Activated gamma-delta T cell (primary cell): ENCODE measurements around the gene PROM2.
"Not testable (repeated sequence)": the region's sequence is repeated elsewhere in the genome, so short reads cannot be mapped to it uniquely, and the experiment has no call there.

ENCODE experiments used
- DNase-seq: peaks from one replicate; lab custom pipeline; 2025; lab: John Stamatoyannopoulos, UW
- total RNA-seq, 2 donors: gene quantifications; one replicate each; lab custom pipeline; 2026; lab: John Stamatoyannopoulos, UW

Gene PROM2, protein sequence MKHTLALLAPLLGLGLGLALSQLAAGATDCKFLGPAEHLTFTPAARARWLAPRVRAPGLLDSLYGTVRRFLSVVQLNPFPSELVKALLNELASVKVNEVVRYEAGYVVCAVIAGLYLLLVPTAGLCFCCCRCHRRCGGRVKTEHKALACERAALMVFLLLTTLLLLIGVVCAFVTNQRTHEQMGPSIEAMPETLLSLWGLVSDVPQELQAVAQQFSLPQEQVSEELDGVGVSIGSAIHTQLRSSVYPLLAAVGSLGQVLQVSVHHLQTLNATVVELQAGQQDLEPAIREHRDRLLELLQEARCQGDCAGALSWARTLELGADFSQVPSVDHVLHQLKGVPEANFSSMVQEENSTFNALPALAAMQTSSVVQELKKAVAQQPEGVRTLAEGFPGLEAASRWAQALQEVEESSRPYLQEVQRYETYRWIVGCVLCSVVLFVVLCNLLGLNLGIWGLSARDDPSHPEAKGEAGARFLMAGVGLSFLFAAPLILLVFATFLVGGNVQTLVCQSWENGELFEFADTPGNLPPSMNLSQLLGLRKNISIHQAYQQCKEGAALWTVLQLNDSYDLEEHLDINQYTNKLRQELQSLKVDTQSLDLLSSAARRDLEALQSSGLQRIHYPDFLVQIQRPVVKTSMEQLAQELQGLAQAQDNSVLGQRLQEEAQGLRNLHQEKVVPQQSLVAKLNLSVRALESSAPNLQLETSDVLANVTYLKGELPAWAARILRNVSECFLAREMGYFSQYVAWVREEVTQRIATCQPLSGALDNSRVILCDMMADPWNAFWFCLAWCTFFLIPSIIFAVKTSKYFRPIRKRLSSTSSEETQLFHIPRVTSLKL
- 0.74 to 1.3 reads per million in 2 donors for total RNA-seq

DNA sequence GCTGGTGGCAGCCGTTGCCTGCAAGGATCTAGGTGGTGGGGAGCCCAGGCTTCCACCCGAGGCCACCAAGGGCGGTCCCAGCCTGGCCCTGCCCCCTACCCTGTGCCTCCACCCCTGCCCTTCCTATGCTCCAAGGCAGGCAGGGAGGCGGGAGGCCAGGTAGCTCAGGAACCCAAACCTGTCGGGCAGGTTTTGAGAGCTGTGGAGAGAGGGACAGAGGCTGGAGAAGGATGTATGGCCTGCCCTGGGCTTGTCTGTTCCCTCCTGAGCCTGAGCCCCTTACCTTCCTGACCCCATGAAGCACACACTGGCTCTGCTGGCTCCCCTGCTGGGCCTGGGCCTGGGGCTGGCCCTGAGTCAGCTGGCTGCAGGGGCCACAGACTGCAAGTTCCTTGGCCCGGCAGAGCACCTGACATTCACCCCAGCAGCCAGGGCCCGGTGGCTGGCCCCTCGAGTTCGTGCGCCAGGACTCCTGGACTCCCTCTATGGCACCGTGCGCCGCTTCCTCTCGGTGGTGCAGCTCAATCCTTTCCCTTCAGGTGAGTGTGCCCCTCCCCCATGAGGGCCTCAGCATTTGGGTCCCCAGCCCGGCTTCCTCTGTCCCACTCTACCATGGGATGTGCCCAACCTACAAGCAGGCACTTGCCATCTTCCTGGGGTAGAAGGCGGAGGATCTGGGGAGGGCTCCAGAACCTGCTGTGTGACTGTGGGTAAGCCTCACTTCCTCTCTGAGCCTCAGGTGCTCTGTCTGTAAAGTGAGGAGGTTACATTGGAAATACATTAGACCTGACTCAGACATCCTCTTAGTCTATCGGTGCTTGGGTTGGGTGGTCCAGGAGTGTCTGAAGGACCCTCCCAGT, at the start of gene PROM2:
Gene PROM2 (plus strand): TSS at position 159 of the 860 bp plus-strand sequence. CDS start 137 bp downstream, at position 296.
- no peak for DNase-seq

DNA sequence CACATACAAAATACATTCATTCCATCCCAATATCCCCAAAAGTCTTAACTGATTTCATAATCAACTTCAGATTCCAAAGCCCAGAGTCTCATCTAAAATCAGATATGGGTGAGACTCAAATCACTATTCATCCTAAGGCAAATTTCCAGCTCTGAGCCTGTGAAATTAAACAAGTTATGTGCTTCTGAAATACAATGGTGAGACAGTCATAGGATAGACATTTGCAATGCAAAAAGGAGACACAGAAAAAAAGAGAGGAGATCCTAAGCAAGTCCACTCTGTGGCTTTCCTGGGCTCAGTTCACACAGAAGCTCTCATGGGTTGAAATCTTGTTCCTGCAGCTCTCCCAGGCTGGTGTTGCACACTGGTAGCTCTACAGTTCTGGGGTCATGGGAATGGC, 48.6 kb upstream of the PROM2 start:
- no peak for DNase-seq

DNA sequence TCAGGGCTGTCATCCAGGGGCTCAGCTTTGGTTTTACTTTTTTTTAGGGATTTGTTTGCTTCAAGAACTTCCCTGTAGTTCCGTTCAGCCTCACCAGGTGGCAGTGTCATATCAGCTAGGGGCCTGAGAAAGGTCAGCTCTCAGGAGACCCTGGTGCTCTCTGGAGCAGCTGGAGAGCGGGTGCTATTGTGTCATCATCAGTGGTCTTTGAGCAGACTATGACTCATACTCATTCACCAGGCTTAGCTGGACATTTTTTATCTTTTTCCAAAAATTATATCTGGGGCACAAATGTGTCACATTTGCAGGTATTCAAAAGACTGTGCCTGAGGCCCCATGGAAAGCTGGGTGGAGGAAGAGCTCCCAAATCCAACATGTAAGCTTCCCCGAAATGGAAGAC, 42.5 kb upstream of the PROM2 start:
- DNase-seq, result no peak

DNA sequence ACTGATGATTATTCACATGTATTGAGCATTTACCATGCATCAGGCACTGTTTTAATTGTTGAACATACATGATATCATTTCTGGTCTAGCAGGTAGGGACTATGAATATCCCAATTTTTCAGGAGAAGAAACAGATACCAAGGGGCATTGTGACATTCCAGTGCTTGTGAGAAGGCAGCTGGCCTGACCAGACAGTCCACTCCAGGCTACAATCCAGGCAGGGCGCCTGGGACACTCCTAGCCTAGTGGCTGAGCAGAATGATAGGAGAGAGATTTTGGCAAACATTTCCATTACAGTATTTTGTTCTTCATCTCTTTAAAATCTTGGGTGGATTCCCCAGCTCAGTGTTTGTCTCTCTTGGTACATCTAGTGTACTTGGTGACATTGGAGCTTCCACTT, 42.0 kb upstream of the PROM2 start:
- no peak for DNase-seq

DNA sequence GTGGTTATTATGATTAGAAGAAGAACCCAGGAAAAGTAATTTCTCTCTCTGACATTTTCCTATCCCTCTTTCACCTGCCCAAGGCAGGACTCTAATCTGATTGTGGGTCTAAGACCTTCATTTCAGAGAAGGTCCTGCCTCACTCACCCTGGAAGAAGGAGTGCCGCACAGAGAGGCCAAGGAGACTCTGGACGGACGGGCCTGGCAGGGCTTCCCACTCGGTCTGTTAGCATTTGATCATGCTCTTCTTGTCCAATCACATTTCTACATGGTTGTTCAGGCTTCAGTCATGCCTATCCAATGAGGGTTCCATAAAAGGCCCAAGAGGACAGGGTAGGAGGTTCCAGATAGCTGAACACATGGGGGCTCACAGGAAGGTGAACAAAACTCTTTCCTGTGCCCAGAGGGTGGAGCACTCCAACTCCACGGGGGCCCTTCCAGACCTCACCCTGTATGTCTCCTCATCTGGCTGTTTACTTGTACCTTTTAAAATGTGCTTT, 39.9 kb upstream of the PROM2 start:
- no peak for DNase-seq

DNA sequence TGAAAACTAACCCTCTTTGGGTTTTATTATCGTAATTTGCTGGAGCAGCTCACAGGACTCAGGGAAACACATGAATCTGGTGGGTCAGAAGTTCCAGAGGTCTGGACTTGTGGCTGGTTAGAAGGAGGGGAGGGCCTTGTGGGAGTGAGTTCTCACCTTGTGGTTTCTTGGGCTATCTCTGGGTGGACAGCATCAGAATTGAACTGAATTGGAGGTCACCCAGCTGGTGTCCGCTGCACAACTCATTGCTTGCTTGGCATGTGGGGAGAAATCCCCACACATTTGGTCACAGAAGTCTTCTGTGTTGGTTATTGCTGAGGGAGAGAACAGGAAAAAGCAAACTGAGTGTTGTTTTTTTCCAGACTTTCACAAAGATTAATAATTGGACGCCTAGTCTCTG, 39.4 kb upstream of the PROM2 start:
- DNase-seq, result no peak

DNA sequence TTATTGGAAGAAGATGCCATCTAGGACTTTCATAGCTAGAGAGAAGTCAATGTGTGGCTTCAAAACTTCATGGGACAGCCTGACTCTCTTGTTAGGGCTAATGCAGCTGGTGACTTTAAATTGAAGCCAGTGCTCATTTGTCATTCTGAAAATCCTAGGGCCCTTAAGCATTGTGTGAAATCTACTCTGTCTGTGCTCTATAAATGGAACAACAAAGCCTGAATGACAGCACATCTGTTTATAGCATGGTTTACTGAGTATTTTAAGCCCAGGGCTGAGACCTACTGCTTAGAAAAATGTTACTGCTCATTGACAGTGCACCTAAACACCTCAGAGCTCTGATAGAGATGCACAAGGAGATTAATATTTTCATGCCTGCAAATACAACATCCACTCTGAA, 36.1 kb upstream of the PROM2 start:
- DNase-seq, result no peak

DNA sequence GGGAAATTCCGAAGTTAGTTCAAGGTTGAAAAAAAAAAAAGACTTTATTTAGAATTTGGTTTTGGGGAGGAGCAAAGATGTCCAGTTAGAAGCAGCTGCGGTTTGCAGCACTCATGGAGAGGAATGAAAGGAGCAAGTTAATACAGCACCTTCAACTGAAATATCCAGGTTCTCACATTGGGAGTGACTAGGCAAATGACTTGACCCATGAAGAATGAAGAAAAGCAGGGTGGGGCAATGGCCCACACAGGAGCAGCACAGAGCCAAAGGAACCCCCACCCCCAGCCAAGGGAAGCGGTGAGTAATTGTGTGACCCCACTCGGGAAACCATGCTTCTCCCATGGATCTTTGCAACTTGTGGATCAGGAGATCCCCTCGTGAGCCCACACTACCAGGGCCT, 34.2 kb upstream of the PROM2 start:
- no peak for DNase-seq

DNA sequence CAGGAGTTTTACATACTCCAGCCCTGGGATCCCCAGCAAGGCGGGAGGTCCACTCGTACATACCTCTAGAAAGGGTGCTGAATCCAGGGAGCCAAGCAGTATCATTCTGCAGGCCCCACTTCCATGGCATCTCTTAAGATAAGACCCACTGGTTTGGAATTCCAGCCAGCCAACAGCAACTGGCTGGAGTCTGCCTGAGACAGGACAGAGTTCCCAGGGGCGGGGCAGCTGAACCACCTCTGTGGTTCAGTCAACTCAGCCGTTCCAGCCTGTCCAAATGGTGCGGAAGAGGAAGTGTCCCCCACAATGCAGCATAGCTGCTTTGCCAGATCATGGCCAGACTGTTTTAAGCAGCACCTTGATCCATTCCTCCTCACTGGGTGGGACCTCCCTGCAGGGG, 33.7 kb upstream of the PROM2 start:
- DNase-seq, result no peak

DNA sequence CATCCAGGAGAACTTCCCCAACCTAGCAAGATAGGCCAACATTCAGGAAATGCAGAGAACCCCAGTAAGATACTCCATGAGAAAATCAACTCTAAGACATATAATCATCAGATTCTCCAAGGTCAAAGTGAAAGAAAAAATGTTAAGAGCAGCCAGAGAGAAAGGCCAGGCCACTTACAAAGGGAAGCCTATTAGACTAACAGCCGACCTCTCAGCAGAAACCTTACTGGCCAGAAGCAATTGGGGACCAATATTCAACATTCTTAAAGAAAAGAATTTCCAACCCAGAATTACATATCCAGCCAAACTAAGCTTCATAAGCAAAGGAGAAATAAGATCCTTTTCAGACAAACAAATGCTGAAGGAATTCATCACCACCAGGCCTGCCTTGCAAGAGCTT, 32.2 kb upstream of the PROM2 start:
- DNase-seq, result not testable (repeated sequence)

DNA sequence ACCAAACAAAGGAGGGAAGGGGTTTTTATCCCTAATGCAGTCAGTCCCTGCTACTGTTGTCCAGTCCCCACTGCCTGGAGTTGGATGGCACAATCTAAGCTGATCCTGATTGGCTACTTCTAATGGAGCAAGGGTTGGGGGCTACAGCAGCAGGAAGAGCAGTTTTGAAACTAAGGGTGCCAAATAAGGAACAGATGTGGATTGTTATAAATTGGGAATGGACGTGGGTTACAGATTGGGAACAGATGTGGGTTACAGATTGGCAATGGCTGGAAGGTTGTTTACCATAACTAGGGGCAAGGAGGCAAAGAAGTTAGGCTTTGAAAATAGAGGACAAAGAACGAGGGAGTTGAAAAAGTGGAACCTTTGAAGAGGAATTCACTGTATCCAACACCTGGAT, 16.0 kb upstream of the PROM2 start:
- no peak for DNase-seq

DNA sequence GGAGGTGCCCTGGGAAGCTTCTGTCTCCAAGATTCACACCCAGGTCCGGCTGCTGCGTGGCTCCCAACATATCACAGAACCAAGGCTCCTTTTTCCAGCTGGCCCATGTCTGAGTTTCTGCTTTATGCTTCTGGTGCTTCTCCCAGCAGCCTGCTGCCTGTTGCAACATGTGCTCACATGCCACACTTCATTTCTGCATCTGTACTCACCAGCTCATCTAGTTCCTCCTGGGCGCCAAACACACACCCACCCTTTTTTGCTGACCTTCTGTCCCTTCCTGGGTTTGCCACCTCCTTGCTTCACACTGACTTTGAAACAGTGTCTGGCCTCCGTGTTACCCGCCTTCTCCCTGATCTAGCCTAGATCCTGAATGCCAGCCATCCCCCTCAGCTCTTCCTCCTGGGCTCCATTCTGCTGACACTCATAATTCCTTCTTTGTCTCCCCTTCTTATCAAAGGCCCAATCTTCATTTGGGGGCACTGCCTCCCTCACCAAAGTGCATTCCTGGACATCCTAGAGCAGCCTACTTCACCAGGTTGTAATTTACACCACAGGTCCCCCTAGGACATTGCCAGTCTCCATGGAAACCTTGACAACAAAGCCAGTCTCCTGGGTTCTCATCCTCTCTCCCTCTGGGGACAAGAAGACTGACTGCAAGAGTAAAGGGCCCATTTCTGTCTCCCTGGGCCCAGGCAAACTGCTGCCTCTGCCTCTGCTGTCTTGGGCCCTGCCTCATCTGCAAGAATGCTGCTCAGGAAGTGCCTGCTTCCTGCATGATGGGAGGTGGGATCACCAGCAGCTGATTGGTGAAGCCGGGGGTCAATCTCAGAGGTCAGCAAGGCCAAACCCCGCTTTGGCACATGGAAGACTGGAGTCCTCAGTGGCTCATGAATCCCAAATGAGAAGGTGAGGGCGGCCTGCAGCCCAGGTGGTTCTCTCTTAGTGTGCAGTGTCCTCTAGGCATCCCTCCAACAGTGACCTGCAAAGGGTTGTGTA, 13.9 kb upstream of the PROM2 start:
- no peak for DNase-seq

DNA sequence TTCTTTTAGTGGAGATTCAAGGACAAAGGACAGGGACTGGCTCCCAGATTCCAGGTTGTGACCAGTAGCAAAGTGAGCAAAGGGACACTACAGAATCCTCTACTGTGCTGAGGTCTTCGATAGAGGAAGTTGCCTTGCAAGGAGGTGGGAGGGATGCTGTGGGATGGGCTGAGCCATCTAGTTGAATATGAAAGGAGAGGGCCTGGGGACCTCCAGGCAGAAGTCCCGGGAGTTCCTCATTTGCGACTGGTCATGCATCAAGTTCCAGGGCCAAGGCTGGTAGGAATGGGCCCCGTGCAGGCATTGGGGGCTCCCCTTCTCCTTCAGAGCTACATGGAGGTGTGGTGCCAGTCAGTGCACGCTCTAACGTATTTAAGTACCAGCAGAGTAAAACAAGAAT, 12.6 kb upstream of the PROM2 start:
- DNase-seq, result no peak

DNA sequence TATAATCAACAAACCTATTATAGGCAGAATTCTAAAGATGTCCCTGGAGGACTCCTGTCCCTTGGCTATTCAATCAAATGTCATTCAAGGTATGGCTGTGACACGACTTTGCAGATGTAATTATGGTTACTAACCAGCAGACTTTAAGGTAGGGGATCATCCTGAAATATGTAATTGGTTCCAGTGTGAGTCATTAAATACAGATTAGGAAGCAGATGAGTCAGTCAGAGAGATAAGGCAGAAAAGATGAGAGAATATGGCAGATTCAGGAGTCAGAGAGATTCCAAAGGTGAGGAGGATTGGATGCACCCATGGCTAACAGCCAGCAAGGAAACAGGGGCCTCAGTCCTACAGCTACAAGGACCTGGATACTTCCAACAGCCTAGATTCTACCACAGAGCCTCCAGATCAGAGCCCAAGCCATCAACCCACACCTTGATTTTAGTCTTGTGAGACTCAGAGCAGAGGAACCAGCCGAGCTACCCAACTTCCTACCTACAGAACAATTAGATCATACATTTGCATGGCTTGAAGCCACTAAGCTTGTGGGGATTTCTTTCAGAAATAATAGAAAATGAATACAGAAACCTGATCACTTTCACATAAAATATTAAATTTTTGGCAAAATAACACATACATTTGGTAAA, 11.2 kb upstream of the PROM2 start:
- no peak for DNase-seq

DNA sequence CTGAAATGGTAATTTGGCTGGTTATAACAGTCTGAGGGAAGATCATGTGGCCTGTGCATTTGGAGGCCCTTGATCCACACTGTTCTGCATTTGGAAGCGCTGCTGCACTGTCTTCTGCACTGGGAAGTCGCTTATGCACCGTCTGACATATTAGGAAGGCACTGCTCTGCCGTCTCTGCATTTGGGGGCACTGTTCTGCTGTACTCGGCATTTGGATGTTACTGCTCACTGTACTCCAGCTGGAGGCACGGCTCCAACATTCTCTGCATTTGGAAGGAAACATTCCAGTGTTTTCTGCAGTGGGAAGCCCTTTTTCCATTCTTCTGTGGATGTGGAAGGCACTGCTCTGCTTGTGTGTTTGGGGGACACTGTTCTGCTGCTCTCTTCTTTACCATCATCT, 9.6 kb upstream of the PROM2 start:
- DNase-seq, result no peak

DNA sequence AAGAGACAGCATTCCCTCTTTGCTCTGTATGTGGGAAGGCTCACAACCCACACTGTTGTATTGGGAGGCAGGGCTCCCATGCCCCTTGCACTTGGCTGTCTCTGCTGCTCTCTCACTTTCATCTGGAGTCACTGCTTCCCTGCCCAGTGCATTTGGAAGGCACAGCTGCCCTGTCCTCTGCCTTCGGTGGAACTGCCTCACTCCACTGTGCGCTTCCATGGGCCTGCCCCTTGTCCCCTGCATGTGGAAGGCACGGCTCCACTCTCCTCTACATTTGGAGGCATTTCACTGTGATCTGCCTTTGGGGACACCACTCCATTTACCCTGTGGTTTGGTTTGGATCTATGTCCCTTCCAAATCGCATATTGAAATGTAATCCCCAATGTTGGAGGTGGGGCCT, 9.1 kb upstream of the PROM2 start:
- DNase-seq, result no peak

DNA sequence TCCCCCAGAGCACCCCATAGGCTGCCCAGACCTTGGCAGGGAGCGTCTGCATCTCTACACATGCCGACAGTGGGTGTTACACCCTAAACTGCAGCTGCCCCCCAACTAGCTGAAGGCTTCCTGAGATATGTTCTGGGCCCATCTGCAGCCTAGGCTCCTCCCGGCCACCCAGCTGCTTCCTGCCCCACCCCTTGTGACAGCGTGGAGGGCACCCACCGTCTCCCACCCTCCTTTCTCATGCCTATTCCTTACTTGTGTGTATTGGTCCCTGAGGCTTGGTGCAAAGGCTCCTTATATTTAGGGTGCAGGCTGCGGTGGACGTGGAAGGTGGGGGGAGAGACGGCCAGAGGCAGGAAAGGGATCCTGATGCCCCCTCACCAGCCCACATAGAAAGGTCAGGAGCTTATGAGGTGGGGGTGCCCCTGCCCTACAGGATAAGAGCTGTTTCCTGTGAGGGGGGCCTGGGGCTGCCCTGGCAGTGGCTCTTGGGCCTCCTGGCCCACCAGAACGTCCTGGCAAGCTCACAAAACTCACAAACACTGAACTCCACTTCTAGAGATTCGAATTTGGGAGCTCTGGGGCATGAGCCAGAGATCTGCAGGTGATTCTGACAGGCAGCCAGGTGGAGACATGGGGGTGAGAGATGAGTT, 7.3 kb upstream of the PROM2 start:
- no peak for DNase-seq

DNA sequence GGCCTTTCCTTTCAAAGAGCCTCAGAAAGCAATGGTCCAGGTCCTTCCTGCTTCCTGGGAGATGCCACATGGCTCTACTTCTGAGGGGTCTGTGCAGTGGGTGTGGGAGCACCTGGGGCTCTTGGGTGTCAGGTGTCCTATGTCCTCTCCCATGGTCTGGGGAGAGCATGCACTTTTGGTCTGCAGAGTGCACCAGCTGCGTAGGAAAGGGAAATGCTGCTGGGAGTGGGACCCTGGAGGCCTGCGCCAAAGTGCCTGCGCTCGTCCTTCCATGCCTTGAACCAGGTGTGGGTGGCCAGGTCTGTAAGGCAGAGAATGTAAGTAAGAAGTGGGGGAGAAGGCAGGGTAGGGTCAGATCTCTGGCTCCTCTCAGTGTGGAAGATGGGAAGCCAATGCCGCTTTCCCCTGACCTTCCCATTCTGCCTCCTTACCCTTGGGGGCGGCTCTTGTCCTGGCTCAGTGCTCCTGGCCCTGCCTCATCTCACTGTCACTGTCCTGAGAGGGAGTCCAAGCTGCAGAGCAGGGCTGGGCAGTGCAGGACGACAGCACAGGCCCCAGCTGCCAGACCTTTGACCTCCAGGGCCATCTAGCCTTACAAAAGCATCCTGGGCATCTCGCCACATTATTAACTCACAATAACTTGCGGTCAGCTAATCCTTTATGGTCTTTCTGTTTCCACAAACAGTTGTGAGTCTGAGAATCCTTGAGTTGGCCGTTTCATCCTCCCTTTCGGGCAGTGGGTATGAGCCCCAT, 6.6 kb upstream of the PROM2 start:
- no peak for DNase-seq
